H1 (cell line): ENCODE results near the gene MAN2A1. TPM values are rescaled to one million over a fixed set of nuclear protein-coding genes. Genes with fewer than 3 reads are reported as not detected.

Experiments
- CTCF ChIA-PET: fragments of 300-600 bp; sonication (Branson Sonifier 250); formaldehyde crosslinking; loops from one replicate; lab custom pipeline; 2021; ENCODE audit not compliant: partially characterized antibody; lab: Charles Lee
- POLR2A ChIA-PET: fragments of 300-600 bp; sonication (Branson Sonifier 250); formaldehyde crosslinking; loops from one replicate; lab custom pipeline; 2021; ENCODE audit warnings: inconsistent platforms; ENCODE audit not compliant: partially characterized antibody; lab: Charles Lee
- DNase-seq, 2 experiments: peaks; one replicate each; pipeline versions ENCODE4 v3.0.0 to v3.0.0-alpha.2; 2010 to 2022; ENCODE audit warnings: low spot score in 2 of 2, low read depth in 1 of 2, mixed read lengths in 1 of 2
- FAIRE-seq: peaks from 2 replicates; lab custom pipeline; 2011; peaks lifted over from hg19 to GRCh38; lab: Jason Lieb, UNC
- H2AFZ ChIP-seq: 2 replicates; pipeline ENCODE4 v1.8.1; 2012; ENCODE audit warnings: low read length, inconsistent platforms
- H2AK5ac ChIP-seq: 2 replicates; pipeline ENCODE4 v1.6.1; 2013; ENCODE audit warnings: low read depth, low read length
- H2BK120ac ChIP-seq: replicated peaks from 2 replicates; pipeline ENCODE3; 2013; ENCODE audit warnings: low read depth, low read length, inconsistent platforms
- H2BK12ac ChIP-seq: 2 replicates; pipeline ENCODE4 v1.6.1; 2013; ENCODE audit warnings: low read depth, low read length
- H2BK15ac ChIP-seq: 2 replicates; pipeline ENCODE4 v1.6.1; 2013; ENCODE audit warnings: low read length
- H2BK20ac ChIP-seq: 2 replicates; pipeline ENCODE4 v1.6.1; 2013; ENCODE audit warnings: low read length
- H2BK5ac ChIP-seq: 2 replicates; pipeline ENCODE4 v1.6.1; 2013; ENCODE audit warnings: low read depth, low read length
- H3K14ac ChIP-seq: 2 replicates; pipeline ENCODE4 v1.6.1; 2013; ENCODE audit warnings: inconsistent platforms; ENCODE audit not compliant: insufficient read length
- H3K18ac ChIP-seq: 2 replicates; pipeline ENCODE4 v1.6.1; 2013; ENCODE audit warnings: low read length; ENCODE audit errors: extremely low read depth
- H3K23ac ChIP-seq: 2 replicates; pipeline ENCODE4 v1.6.1; 2013; ENCODE audit warnings: inconsistent platforms; ENCODE audit not compliant: insufficient read length
- H3K23me2 ChIP-seq: 2 replicates; pipeline ENCODE4 v1.6.1; 2013; ENCODE audit warnings: low read depth, low read length
- H3K27ac ChIP-seq: 2 replicates; pipeline ENCODE4 v1.6.1; 2011; ENCODE audit warnings: low read depth, low read length, inconsistent platforms
- H3K27me3 ChIP-seq, 4 experiments: replicated peaks in 1 of 4; 1 replicate in 1 of 4; 2 replicates in 3 of 4; pipeline versions ENCODE4 v1.6.1 to v1.8.1; 2011 to 2013; ENCODE audit warnings: low read length in 3 of 4, mild to moderate bottlenecking in 3 of 4, inconsistent platforms in 2 of 4, mixed read lengths in 2 of 4, moderate library complexity in 1 of 4; ENCODE audit not compliant: control insufficient read depth in 3 of 4, insufficient read depth in 3 of 4; ENCODE audit errors: extremely low read depth in 1 of 4
- H3K36me3 ChIP-seq, 4 experiments: 2 replicates each; pipeline versions ENCODE4 v1.6.1 to v1.8.1; 2011 to 2013; ENCODE audit warnings: mild to moderate bottlenecking in 4 of 4, low read length in 3 of 4, moderate library complexity in 2 of 4, control low read depth in 1 of 4, inconsistent platforms in 1 of 4; ENCODE audit not compliant: insufficient read depth in 4 of 4, control insufficient read depth in 2 of 4
- H3K4ac ChIP-seq: replicated peaks from 2 replicates; pipeline ENCODE3; 2013; ENCODE audit warnings: low read length, low read depth, mixed read lengths, inconsistent platforms; ENCODE audit not compliant: insufficient read length
- H3K4me1 ChIP-seq, 4 experiments: replicated peaks in 1 of 4; 1 replicate in 1 of 4; 2 replicates in 3 of 4; pipeline versions ENCODE4 v1.6.1 to v1.8.1; 2011 to 2013; ENCODE audit warnings: low read length in 3 of 4, inconsistent platforms in 2 of 4, mixed read lengths in 1 of 4; ENCODE audit not compliant: insufficient read depth in 4 of 4, control insufficient read depth in 3 of 4
- H3K4me2 ChIP-seq, 2 experiments: 2 replicates each; pipeline versions ENCODE4 v1.6.1 to v1.8.1; 2011 to 2013; ENCODE audit warnings: low read depth in 2 of 2, low read length in 2 of 2, control low read depth in 1 of 2, inconsistent platforms in 1 of 2, mild to moderate bottlenecking in 1 of 2; ENCODE audit not compliant: insufficient read depth in 1 of 2
- H3K4me3 ChIP-seq, 4 experiments: fragments of 200-600, 300-600 bp in 1 of 4; sonication (generic), shearing (Covaris generic), sonication (Bioruptor Twin) in 1 of 4; 2 replicates each; pipeline versions ENCODE4 v1.5.1 to v1.8.1; 2011 to 2016; ENCODE audit warnings: low read length in 4 of 4, low read depth in 3 of 4, control low read depth in 2 of 4, inconsistent platforms in 2 of 4, mild to moderate bottlenecking in 2 of 4, mixed read lengths in 1 of 4, moderate library complexity in 1 of 4; ENCODE audit not compliant: insufficient read depth in 2 of 4; ENCODE audit errors: extremely low read depth in 1 of 4
- H3K56ac ChIP-seq: replicated peaks from 2 replicates; pipeline ENCODE3; 2013; ENCODE audit warnings: low read depth, mild to moderate bottlenecking, mixed read lengths, low read length, inconsistent platforms; ENCODE audit not compliant: insufficient read length
- H3K79me1 ChIP-seq: 2 replicates; pipeline ENCODE4 v1.6.1; 2013; ENCODE audit warnings: low read depth, low read length, control low read depth
- H3K79me2 ChIP-seq, 2 experiments: 2 replicates each; pipeline versions ENCODE4 v1.6.1 to v1.8.1; 2012 to 2013; ENCODE audit warnings: low read length in 2 of 2, mild to moderate bottlenecking in 2 of 2, inconsistent platforms in 1 of 2; ENCODE audit not compliant: insufficient read depth in 2 of 2, control insufficient read depth in 1 of 2
- H3K9ac ChIP-seq, 4 experiments: replicated peaks in 1 of 4; 1 replicate in 1 of 4; 2 replicates in 3 of 4; pipeline versions ENCODE4 v1.6.1 to v1.8.1; 2011 to 2013; ENCODE audit warnings: low read depth in 3 of 4, low read length in 3 of 4, control low read depth in 2 of 4, mild to moderate bottlenecking in 2 of 4, moderate library complexity in 2 of 4, inconsistent platforms in 1 of 4; ENCODE audit errors: extremely low read depth in 1 of 4
- H3K9me3 ChIP-seq, 2 experiments: 2 replicates each; pipeline versions ENCODE4 v1.6.1 to v1.8.1; 2012 to 2013; ENCODE audit warnings: mild to moderate bottlenecking in 2 of 2, moderate library complexity in 2 of 2, control low read depth in 1 of 2, inconsistent platforms in 1 of 2, low read depth in 1 of 2, low read length in 1 of 2, mixed read lengths in 1 of 2; ENCODE audit not compliant: insufficient read depth in 2 of 2
- H4K20me1 ChIP-seq, 2 experiments: replicated peaks in 1 of 2; 2 replicates each; pipeline versions ENCODE3 to v1.8.1; 2011 to 2013; ENCODE audit warnings: inconsistent platforms in 2 of 2, low read length in 2 of 2, mild to moderate bottlenecking in 1 of 2; ENCODE audit not compliant: insufficient read depth in 2 of 2, control insufficient read depth in 1 of 2
- H4K5ac ChIP-seq: 2 replicates; pipeline ENCODE4 v1.6.1; 2013; ENCODE audit warnings: low read length, low read depth, mixed read lengths, inconsistent platforms; ENCODE audit not compliant: insufficient read length
- H4K8ac ChIP-seq: 2 replicates; pipeline ENCODE4 v1.8.0; 2013; ENCODE audit warnings: mild to moderate bottlenecking, moderate library complexity, low read length, inconsistent platforms; ENCODE audit not compliant: insufficient read depth; ENCODE audit errors: extremely low read depth
- H4K91ac ChIP-seq: replicated peaks from 2 replicates; pipeline ENCODE3; 2013; ENCODE audit warnings: low read length, mixed read lengths, inconsistent platforms; ENCODE audit not compliant: insufficient read length
- ATF2 ChIP-seq: IDR thresholded peaks from 2 replicates; pipeline ENCODE4 v1.6.1; 2012; ENCODE audit warnings: low read length, inconsistent platforms
- CBX5 ChIP-seq: fragments of 300-800, 300-1000 bp; sonication (generic); IDR thresholded peaks from 2 replicates; pipeline ENCODE4 v1.7.1; 2016; ENCODE audit warnings: antibody characterized with exemption, low read length, low read depth
- CEBPB ChIP-seq: IDR thresholded peaks from 2 replicates; pipeline ENCODE4 v1.6.1; 2012; ENCODE audit warnings: low read depth, low read length
- CHD2 ChIP-seq: IDR thresholded peaks from 2 replicates; pipeline ENCODE4 v1.6.1; 2012; ENCODE audit warnings: low read length, improper control_type of control experiment
- FOSL1 ChIP-seq: IDR thresholded peaks from 2 replicates; pipeline ENCODE4 v1.6.1; 2011; ENCODE audit warnings: mild to moderate bottlenecking, low read depth, low read length, moderate library complexity; ENCODE audit not compliant: insufficient read depth
- KDM1A ChIP-seq: fragments of 200-600, 300-600 bp; sonication (generic); IDR thresholded peaks from 2 replicates; pipeline ENCODE4 v1.7.1; 2016; ENCODE audit warnings: mild to moderate bottlenecking, low read length, borderline replicate concordance
- RBBP5 ChIP-seq: IDR thresholded peaks from 2 replicates; pipeline ENCODE4 v1.7.1; 2012; ENCODE audit warnings: low read depth, mild to moderate bottlenecking, inconsistent platforms, low read length, moderate library complexity, borderline replicate concordance
- RFX5 ChIP-seq: IDR thresholded peaks from 2 replicates; pipeline ENCODE4 v1.6.1; 2011; ENCODE audit warnings: low read depth, low read length, improper control_type of control experiment, borderline replicate concordance
- RNF2 ChIP-seq: fragments of 200-900, 300-1000 bp; sonication (generic); IDR thresholded peaks from 2 replicates; pipeline ENCODE4 v1.7.1; 2016; ENCODE audit warnings: borderline replicate concordance, low read depth, mild to moderate bottlenecking, antibody characterized with exemption, low read length; ENCODE audit not compliant: poor library complexity, severe bottlenecking; ENCODE audit errors: missing control alignments
- TEAD4 ChIP-seq: IDR thresholded peaks from 2 replicates; pipeline ENCODE4 v1.6.1; 2012; ENCODE audit warnings: low read depth, low read length, inconsistent platforms, mixed read lengths
- USF2 ChIP-seq: IDR thresholded peaks from 2 replicates; pipeline ENCODE4 v1.6.1; 2011; ENCODE audit warnings: low read length, improper control_type of control experiment
- YY1 ChIP-seq: IDR thresholded peaks from 2 replicates; pipeline ENCODE4 v1.6.1; 2011; ENCODE audit warnings: low read depth, mild to moderate bottlenecking, low read length
- WGBS, 2 experiments: shearing (Covaris generic) in 1 of 2; methylation state at CpG; one replicate each; pipeline versions ENCODE4 v1.1.6 to v1.1.7; 2013 to 2015; ENCODE audit warnings: low lambda C conversion rate in 2 of 2, mixed read lengths in 2 of 2, inconsistent platforms in 1 of 2, low coverage in 1 of 2, missing lambda C conversion rate in 1 of 2; ENCODE audit not compliant: insufficient replicate concordance in 2 of 2, insufficient coverage in 1 of 2, insufficient read length in 1 of 2; ENCODE audit errors: extremely low coverage in 1 of 2, missing lambda C conversion rate in 1 of 2; 5-methylcytosine and 5-hydroxymethylcytosine counted together
- polyA plus RNA-seq, 7 experiments: library from polyadenylated mRNA; depleted of rRNA in 3 of 7; stranded (reverse) in 5 of 7; unstranded in 2 of 7; fragments of >200 nt in 5 of 7; fragments of 200-250 nt in 2 of 7; gene quantifications; 1 replicate in 5 of 7; 2 replicates in 1 of 7; 4 replicates in 1 of 7; pipeline versions ENCODE4 v1.2.1 to v1.2.3, GENCODE V29; 2011 to 2013; ENCODE audit warnings: missing spikeins in 2 of 7, mixed read lengths in 2 of 7
- total RNA-seq: library from RNA; stranded (reverse); fragmentation: NEBNext Ultra II Directional; extraction: Animal tissue kit (Norgen Biotek cat#: 25700); gene quantifications from 2 replicates; pipeline ENCODE4 v1.2.1, GENCODE V29; 2021

MAN2A1 gene
- total and polyA plus RNA-seq, 2 of the 8 experiments (the other 6 are each of a cell fraction or from before 2014, with no cell fraction given) = 29.1 to 102 TPM

GRCh38 chr5:109874108-109874507 is 184.4 kb downstream of the MAN2A1 start:
- H3K27ac ChIP-seq = no peak overlapping the region
- no peaks in the 10 kb centered on the region for H3K9me3 ChIP-seq
- H2BK120ac ChIP-seq = no peak overlapping the region
- no peak overlapping the region for H2BK12ac ChIP-seq
- H3K56ac ChIP-seq = no peak overlapping the region
- H4K8ac ChIP-seq = no peak overlapping the region
- no peaks in the 10 kb centered on the region for H3K4me1 ChIP-seq
- H2BK20ac ChIP-seq = no peak overlapping the region
- H3K4me3 ChIP-seq = no peak overlapping the region
- WGBS, 2 experiments = 100% methylated on average over 2 of the region's 2 CpGs; no CpG with 5 or more reads in 1 of the 2 experiments
- no peak overlapping the region for H3K18ac ChIP-seq
- no peak overlapping the region for H3K4me2 ChIP-seq
- FAIRE-seq = no peak
- H3K14ac ChIP-seq = no peak overlapping the region
- no peak for DNase-seq
- H3K9ac ChIP-seq = no peak overlapping the region
- no peak overlapping the region for H2BK15ac ChIP-seq
- H3K79me2 ChIP-seq = no peaks in the 10 kb centered on the region
- H4K20me1 ChIP-seq = no peaks in the 10 kb centered on the region
- CTCF ChIA-PET = no interaction called here
- no peaks in the 10 kb centered on the region for H3K27me3 ChIP-seq
- H2BK5ac ChIP-seq = no peak overlapping the region
- H4K91ac ChIP-seq = no peak overlapping the region
- H3K36me3 ChIP-seq = no peaks in the 10 kb centered on the region
- H3K4ac ChIP-seq = no peak overlapping the region
- H3K23ac ChIP-seq = no peak overlapping the region
- no peak overlapping the region for H2AFZ ChIP-seq
- no peak overlapping the region for H2AK5ac ChIP-seq
- POLR2A ChIA-PET = no interaction called here
- no peak overlapping the region for H4K5ac ChIP-seq
- no peaks in the 10 kb centered on the region for H3K23me2 ChIP-seq
- H3K79me1 ChIP-seq = no peaks in the 10 kb centered on the region; the same call in 1 of the 2 replicates
- TF ChIP-seq TEAD4 (no peak), RNF2 (no peak), RFX5 (no peak), CHD2 (no peak), USF2 (no peak), CEBPB (no peak), KDM1A (no peak), CBX5 (no peak), ATF2 (no peak), FOSL1 (no peak), RBBP5 (no peak), YY1 (no peak)
